ENCODE measurements around the gene PCNX2. TPM values are rescaled to one million over a fixed set of nuclear protein-coding genes. Genes with fewer than 3 reads are reported as not detected.

The PCNX2 gene
- total RNA-seq, 6 experiments from 2014 or later = 9.9 to 15.6 (median 13.5) TPM

DNA sequence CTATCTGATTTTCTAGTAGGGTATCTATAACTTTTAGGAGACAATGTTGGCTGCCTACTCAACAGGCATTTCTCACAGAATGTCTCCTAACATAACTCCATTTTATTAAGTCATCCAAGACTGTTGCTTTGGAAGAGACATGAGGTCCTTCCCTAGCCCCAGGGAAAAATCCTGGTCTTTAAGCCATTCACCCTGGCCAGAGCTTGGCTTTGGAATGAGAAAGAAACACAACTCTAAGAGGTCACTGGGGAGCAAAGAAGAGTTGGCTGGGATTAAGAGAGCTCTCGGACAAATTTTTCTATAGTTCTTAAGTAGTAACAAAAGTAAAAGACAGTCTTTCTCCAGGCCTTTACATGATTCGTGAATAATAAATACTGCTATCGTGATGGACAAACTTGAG is 57.9 kb downstream of the PCNX2 start:
- DNase-seq = no peak
- Mint-ChIP-seq H3K4me3 (no peak overlapping the region), H3K27me3 (ENCODE audit: insufficient read depth) (peaks cover 2% of the 10 kb centered on the region), H3K27ac (no peak overlapping the region), H3K36me3 (ENCODE audit: low read depth) (peaks cover 6% of the 10 kb centered on the region; the same call in 1 of the 2 replicates), H3K9me3 (no peaks in the 10 kb centered on the region), H3K4me1 (ENCODE audit: low read depth) (peaks cover 19% of the 10 kb centered on the region)
- TF ChIP-seq, protein P1, sequence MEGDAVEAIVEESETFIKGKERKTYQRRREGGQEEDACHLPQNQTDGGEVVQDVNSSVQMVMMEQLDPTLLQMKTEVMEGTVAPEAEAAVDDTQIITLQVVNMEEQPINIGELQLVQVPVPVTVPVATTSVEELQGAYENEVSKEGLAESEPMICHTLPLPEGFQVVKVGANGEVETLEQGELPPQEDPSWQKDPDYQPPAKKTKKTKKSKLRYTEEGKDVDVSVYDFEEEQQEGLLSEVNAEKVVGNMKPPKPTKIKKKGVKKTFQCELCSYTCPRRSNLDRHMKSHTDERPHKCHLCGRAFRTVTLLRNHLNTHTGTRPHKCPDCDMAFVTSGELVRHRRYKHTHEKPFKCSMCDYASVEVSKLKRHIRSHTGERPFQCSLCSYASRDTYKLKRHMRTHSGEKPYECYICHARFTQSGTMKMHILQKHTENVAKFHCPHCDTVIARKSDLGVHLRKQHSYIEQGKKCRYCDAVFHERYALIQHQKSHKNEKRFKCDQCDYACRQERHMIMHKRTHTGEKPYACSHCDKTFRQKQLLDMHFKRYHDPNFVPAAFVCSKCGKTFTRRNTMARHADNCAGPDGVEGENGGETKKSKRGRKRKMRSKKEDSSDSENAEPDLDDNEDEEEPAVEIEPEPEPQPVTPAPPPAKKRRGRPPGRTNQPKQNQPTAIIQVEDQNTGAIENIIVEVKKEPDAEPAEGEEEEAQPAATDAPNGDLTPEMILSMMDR (IDR thresholded peaks at IDR 0.05) = no peak

DNA sequence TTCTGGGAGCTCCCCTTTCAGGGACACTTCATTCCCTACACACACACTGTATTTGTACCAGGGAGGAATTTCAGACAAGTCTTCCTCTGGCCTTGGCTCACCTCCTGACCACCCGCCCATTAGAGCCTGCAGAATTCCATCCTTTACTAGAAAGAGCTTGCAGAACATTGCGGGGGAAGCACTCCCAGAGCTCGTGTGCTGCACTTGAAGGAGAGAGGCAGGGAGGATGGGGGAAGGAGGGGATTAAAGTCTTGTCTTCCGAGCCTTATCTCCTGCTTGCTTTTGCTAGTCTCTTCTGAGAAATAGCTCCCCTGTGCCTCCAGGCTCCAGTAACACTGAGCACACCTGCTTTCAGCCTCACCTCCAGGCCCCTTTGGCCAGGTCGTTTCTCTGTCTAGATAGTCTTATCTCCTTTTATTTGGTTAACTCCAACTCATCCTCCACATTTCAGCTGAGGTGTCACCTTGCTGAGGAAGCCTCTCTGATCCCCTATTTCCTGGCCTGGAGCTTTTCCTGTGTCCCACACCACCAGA is 62.0 kb downstream of the PCNX2 start:
- no peak overlapping the region for H3K27ac Mint-ChIP-seq
- TF ChIP-seq, protein P1 (IDR thresholded peaks at IDR 0.05) = no peak
- H3K9me3 Mint-ChIP-seq = no peaks in the 10 kb centered on the region
- H3K36me3 Mint-ChIP-seq (ENCODE audit: low read depth) = peaks cover 15% of the 10 kb centered on the region; the same call in 1 of the 2 replicates
- DNase-seq = no peak
- H3K4me1 Mint-ChIP-seq (ENCODE audit: low read depth) = peaks cover 18% of the 10 kb centered on the region
- peaks cover 2% of the 10 kb centered on the region; the same call in 1 of the 2 replicates for H3K27me3 Mint-ChIP-seq (ENCODE audit: insufficient read depth)
- no peak overlapping the region for H3K4me3 Mint-ChIP-seq

GRCh38 chr1:233230011-233230410 is 65.5 kb downstream of the PCNX2 start:
- H3K36me3 Mint-ChIP-seq (ENCODE audit: low read depth) = peaks cover 18% of the 10 kb centered on the region
- no peaks in the 10 kb centered on the region for H3K9me3 Mint-ChIP-seq
- H3K27me3 Mint-ChIP-seq (ENCODE audit: insufficient read depth) = peaks cover 2% of the 10 kb centered on the region; the same call in 1 of the 2 replicates
- peaks cover 12% of the 10 kb centered on the region for H3K4me1 Mint-ChIP-seq (ENCODE audit: low read depth)
- no peak for DNase-seq
- TF ChIP-seq, protein P1 (IDR thresholded peaks at IDR 0.05) = no peak
- H3K4me3 Mint-ChIP-seq = no peak overlapping the region
- peak overlapping the region; percentile 22 for H3K27ac Mint-ChIP-seq

- DNase-seq = no peak
- Mint-ChIP-seq H3K4me3 (no peak overlapping the region), H3K27ac (no peak overlapping the region), H3K36me3 (ENCODE audit: low read depth) (peaks cover 18% of the 10 kb centered on the region), H3K4me1 (ENCODE audit: low read depth) (peaks cover 12% of the 10 kb centered on the region), H3K27me3 (ENCODE audit: insufficient read depth) (peaks cover 2% of the 10 kb centered on the region; the same call in 1 of the 2 replicates), H3K9me3 (no peaks in the 10 kb centered on the region)
- TF ChIP-seq, protein P1 (IDR thresholded peaks at IDR 0.05) = no peak
These were observed 66.2 kb downstream of the PCNX2 start for GRCh38 chr1:233229288-233229687.

GRCh38 chr1:233227930-233228465 is 67.5 kb downstream of the PCNX2 start:
- Mint-ChIP-seq H3K4me1 (ENCODE audit: low read depth) (peaks cover 12% of the 10 kb centered on the region), H3K4me3 (no peak overlapping the region), H3K36me3 (ENCODE audit: low read depth) (peaks cover 18% of the 10 kb centered on the region), H3K27me3 (ENCODE audit: insufficient read depth) (no peaks in the 10 kb centered on the region), H3K27ac (no peak overlapping the region), H3K9me3 (no peaks in the 10 kb centered on the region)
- DNase-seq = no peak
- TF ChIP-seq, protein P1 (IDR thresholded peaks at IDR 0.05) = no peak
